WERI-Rb-1 (cell line): ENCODE results near the gene CTRB2.
A peak's percentile ranks its signal among the peaks of the same experiment; 100 is the strongest.

Experiments
- DNase-seq: peaks from one replicate; pipeline ENCODE4 v3.0.0-alpha.2; 2020
- H3K27ac ChIP-seq: fragments of 250-450 bp; sonication (Bioruptor Pico); 2 replicates; pipeline ENCODE4 v1.5.1; 2020; ENCODE audit warnings: mild to moderate bottlenecking, moderate library complexity
- H3K27me3 ChIP-seq: fragments of 250-450 bp; sonication (Bioruptor Pico); 2 replicates; pipeline ENCODE4 v1.5.1; 2021; ENCODE audit warnings: mild to moderate bottlenecking, low read depth, moderate library complexity; ENCODE audit not compliant: insufficient read depth, severe bottlenecking
- H3K36me3 ChIP-seq: fragments of 250-450 bp; sonication (Bioruptor Pico); 2 replicates; pipeline ENCODE4 v1.5.1; 2020; ENCODE audit warnings: mild to moderate bottlenecking, moderate library complexity
- H3K4me3 ChIP-seq: 2 replicates; pipeline ENCODE4 v1.5.1; 2011; ENCODE audit warnings: low read depth, mild to moderate bottlenecking, control low read depth, low read length
- H3K9me3 ChIP-seq: fragments of 250-450 bp; sonication (Bioruptor Pico); 2 replicates; pipeline ENCODE4 v1.5.1; 2021; ENCODE audit warnings: mild to moderate bottlenecking, moderate library complexity; ENCODE audit not compliant: severe bottlenecking
- CTCF ChIP-seq: IDR thresholded peaks from 2 replicates; pipeline ENCODE4 v1.5.1; 2011; ENCODE audit warnings: low read depth, mild to moderate bottlenecking, control low read depth, inconsistent platforms, low read length

The CTRB2 gene

GRCh38 chr16:75206749-75207451, at the start of gene CTRB2:
Gene CTRB2 (minus strand): TSS chr16:75207161. CDS start chr16:75207141, 20 bp downstream.
- DNase-seq, result no peak
- no peaks in the 10 kb centered on the region for H3K27me3 ChIP-seq
- H3K27ac ChIP-seq, result no peak within 1 kb of the TSS

GRCh38 chr16:75256059-75256571, 49.2 kb upstream of the CTRB2 start:
- Histone ChIP-seq H3K9me3 (no peaks in the 10 kb centered on the region), H3K27ac (peak overlapping the region; percentile 79), H3K27me3 (no peaks in the 10 kb centered on the region), H3K4me3 (peak overlapping the region; percentile 47), H3K36me3 (no peaks in the 10 kb centered on the region; the same call in 1 of the 2 replicates)
- peak; percentile 80 for DNase-seq
- TF ChIP-seq CTCF, result peak; percentile 45

More at GRCh38 chr16:75206749-75207451, at the start of gene CTRB2:
- TF ChIP-seq CTCF, result no peak
- Histone ChIP-seq H3K9me3 (no peaks in the 10 kb centered on the region), H3K4me3 (no peak within 1 kb of the TSS), H3K36me3 (no peaks in the 10 kb centered on the region)

- TF ChIP-seq CTCF, result no peak
- Histone ChIP-seq H3K27ac (no peak overlapping the region), H3K36me3 (no peaks in the 10 kb centered on the region; the same call in 1 of the 2 replicates), H3K4me3 (no peak overlapping the region), H3K27me3 (no peaks in the 10 kb centered on the region), H3K9me3 (no peaks in the 10 kb centered on the region)
- peak; percentile 4 for DNase-seq
Measured at GRCh38 chr16:75254359-75254837, 47.4 kb upstream of the CTRB2 start.

GRCh38 chr16:75252946-75253911, 46.3 kb upstream of the CTRB2 start:
- no peak overlapping the region for H3K27ac ChIP-seq
- DNase-seq, result no peak
- no peaks in the 10 kb centered on the region for H3K9me3 ChIP-seq
- no peak for TF ChIP-seq CTCF
- no peak overlapping the region for H3K4me3 ChIP-seq
- H3K27me3 ChIP-seq, result no peaks in the 10 kb centered on the region
- H3K36me3 ChIP-seq, result no peaks in the 10 kb centered on the region

GRCh38 chr16:75252049-75252864, 45.3 kb upstream of the CTRB2 start:
- Histone ChIP-seq H3K27ac (peak overlapping the region; percentile 56), H3K27me3 (no peaks in the 10 kb centered on the region), H3K4me3 (peak overlapping the region; percentile 28), H3K9me3 (no peaks in the 10 kb centered on the region), H3K36me3 (no peaks in the 10 kb centered on the region)
- no peak for TF ChIP-seq CTCF
- DNase-seq, result no peak
